Transverse colon (tissue), 4 donors: ENCODE measurements around the gene ZP3.

Experiments used
- CTCF ChIP-seq, 5 experiments: fragments of 200-600 bp in 3 of 5; fragments of 450-650 bp in 2 of 5; sonication (generic) in 3 of 5; IDR thresholded peaks; 1 replicate in 2 of 5; 2 replicates in 3 of 5; pipeline ENCODE4 v1.5.1; 2016 to 2017; ENCODE audit warnings: antibody characterized with exemption in 5 of 5, inconsistent platforms in 3 of 5, mild to moderate bottlenecking in 2 of 5, moderate library complexity in 1 of 5
- EP300 ChIP-seq: sonication (generic); formaldehyde crosslinking; IDR thresholded peaks from one replicate; pipeline ENCODE4 v1.6.1; 2017; ENCODE audit warnings: antibody characterized with exemption, low read depth
- POLR2A ChIP-seq: fragments of 450-650 bp; IDR thresholded peaks from one replicate; pipeline ENCODE4 v1.6.1; 2016; ENCODE audit warnings: antibody characterized with exemption, mild to moderate bottlenecking, moderate library complexity
- POLR2AphosphoS5 ChIP-seq, 3 donors: sonication (generic); formaldehyde crosslinking; IDR thresholded peaks; one replicate each; pipeline ENCODE4 v1.6.1; 2016; ENCODE audit warnings: antibody characterized with exemption in 3 of 3

GRCh38 chr7:76409537-76409936 lies 15.2 kb upstream of the ZP3 start, which contains the start of gene SSC4D:
- TF ChIP-seq CTCF (IDR thresholded peaks at IDR 0.05) (no peak), POLR2A (no peak), EP300 (no peak), POLR2AphosphoS5 (IDR thresholded peaks at IDR 0.05) (no peak)
